Measurements from ENCODE around the gene ERP27.

ERP27 gene

DNA sequence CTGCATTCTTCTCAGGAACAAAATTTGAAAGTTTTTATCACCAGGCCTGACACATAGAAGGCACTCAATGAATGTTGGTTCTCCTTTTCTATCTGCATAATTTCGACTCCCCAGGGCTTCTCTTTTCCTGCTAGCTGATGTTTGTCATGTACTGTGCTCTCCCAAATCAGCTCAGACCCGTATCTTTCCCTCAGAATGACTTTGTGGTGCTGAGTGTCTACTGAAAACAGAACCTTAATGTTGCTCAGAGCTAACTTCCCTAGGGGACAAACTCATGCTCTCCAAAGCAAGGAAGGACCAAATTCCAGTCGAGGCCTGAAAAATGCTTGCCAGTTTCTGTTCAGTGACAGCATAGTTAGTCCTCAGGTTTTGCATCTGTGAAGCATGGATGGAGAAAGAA is 21.1 kb upstream of the ERP27 start:
- DNase-seq (ENCODE audit: low spot score), result no peak

DNA sequence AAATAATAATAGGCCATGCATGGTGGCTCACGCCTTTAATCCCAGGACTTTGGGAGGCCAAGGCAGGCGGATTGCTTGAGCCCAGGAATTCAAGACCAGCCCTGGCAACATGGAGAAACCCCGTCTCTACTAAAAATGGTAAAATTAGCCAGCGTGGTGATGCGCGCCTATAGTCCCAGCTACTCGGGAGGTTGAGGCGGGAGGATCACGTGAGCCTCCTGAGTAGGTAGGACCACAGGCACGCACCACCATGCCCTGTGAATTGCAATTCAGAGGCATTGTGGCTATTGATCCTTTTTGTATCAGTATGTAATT is 20.7 kb upstream of the ERP27 start:
- DNase-seq (ENCODE audit: low spot score), result no peak

DNA sequence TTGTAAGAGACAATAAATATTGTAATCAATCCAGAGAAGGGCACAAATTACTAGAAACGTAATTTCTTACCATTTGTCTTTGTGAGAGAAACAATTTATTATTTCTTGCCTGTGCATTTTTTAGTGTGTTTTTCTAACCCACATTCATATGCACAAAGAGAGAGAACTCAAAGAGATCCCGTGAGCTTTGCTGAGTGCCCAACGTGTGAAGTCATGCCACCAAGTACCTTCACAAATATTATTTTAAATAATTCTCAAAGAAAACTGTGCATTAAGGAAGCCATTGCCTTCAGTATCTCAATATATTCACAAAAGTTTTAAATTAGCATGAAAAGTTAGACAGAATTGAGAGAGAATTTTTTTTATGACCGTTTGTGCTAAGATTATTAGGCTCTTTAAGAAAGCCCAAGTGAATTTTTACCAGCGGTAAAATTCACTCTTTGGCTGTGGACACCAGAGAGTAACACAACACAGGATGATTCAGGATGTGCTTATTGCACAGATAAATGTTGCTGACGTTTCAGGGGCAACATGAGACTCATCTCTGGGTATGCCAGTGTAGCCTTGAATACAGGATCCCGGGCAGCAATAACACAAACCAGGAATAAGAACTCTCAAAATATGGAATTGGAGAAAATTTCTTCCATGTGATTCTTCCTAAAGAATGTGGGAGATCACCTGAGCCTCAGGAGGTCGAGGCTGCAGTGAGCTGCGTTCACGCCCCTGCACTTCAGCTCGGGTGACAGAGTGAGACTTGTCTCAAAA is 20.2 kb upstream of the ERP27 start:
- no peak for DNase-seq (ENCODE audit: low spot score)

DNA sequence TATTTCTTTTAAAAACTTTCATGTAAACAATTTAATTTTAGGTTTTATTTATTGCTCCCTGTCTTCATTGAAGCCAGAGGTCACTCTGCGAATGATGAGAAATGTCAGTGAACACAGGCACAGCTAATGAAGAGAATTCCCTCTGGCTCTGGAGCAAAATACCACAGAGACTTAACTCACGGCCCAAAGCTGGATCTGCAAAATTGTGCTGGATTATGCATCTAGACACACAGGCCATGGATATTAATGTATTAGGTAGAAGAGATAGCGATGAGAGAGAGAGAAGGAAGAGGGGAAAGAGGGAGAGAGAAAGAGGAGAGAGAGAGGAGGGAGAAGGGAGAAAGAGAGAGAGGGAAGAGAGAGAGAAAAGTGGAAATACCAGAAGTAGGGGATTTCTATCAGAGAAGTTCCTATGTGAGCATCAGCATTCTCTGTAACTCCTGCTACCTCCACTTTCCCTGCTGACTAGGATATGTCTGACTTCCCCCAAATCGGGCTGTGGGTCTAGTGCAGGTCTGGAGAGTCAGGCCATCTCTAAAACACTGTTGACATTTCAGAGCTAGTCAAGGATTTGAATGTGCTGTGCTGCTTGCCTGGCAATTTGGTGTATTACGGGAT is 19.3 kb upstream of the ERP27 start:
- no peak for DNase-seq (ENCODE audit: low spot score)

DNA sequence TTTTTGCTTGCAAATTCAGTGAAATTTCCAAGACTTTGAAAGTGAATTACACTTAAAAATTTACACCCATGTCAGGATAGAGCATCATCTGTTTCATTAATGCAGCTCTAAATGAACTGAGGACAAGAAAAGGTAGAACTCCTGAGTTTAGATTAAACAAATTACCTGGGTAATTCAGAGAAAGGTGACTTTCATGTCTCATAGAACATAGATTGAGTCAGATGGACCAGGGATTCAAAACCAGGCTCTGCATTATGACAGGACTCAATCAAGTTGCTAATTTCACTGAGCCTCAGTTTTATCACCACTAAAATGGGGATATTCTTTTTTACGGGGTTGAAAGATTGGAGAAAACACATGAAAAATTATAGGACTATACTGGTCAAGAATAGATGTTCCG is 18.6 kb upstream of the ERP27 start:
- no peak for DNase-seq (ENCODE audit: low spot score)

DNA sequence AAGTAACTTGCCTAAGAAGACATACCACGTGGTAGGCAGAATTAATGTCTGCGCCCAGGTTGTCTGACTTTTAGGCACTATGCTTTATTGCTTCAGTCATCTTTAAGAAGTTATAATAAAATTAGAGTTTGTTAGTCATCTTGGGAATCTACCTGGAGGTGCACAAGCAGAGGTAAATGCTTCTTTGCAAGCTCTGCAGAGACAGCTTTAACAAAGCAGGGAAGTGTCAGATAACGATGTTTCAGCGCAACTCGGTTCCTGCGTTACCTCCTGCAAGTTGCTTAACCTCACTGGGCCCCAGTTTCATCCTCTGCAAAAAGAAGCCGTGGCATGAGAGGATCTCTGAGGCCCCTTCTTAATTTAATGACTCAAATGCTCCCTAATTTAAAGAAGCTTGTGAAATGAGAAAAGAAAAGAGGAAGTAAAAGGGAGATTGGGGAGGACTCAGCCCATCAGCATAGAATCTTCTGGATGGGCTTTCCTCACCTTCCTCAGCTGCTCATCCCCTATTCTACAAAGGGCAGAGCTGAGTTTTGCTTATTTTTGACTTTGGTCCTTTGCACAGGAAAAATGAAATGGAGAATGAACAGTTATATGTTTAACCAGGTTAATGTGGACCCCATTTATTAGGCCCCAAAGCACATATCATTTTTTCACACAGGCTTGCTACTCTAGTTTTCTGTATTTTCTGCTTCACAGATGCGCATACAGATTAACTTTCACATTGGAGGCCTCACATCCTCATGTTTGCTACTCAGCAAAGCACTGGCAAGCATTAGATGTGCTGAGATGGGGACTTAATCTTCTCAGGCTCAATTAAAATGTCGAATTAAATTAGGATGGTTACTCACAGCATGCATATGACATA is 17.9 kb upstream of the ERP27 start:
- DNase-seq (ENCODE audit: low spot score), result no peak

DNA sequence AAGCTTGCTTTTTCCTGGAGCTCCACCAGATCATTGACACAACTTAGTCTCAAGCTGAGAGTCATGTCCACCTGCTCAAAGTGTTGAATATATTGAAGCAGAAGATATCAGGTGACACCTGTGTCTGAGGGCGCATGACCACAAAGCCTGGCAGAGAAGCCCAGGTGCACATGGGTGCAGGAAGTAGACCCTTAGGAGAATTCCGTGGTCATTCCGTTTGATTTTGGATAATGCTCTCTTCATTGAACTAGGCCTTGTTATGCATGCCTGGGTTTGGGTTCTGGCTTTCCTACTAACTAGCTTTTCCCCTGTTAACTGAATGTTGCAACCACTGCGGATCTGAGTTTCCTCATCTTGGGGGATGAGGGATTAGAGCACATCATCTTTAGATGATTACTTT is 15.9 kb upstream of the ERP27 start:
- no peak for DNase-seq (ENCODE audit: low spot score)

DNA sequence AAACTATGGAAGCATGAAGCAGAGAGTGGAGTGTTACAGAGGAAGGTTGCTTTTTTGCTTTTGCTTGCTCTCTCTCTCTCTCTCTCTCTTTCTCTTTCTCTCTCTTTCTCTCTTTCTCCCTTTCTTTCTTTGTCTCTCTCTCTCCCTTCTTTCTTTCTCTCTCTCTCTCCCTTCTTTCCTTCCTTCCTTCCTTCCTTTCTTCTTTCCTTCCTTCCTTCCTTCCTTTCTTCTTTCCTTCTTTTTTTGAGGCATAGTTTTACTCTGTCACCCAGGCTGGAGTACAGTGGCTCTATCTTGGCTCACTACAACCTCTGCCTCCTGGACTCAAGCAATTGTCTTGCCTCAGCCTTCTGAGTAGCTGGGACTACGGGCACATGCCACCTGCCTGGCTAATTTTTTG is 15.4 kb upstream of the ERP27 start:
- no peak for DNase-seq (ENCODE audit: low spot score)

DNA sequence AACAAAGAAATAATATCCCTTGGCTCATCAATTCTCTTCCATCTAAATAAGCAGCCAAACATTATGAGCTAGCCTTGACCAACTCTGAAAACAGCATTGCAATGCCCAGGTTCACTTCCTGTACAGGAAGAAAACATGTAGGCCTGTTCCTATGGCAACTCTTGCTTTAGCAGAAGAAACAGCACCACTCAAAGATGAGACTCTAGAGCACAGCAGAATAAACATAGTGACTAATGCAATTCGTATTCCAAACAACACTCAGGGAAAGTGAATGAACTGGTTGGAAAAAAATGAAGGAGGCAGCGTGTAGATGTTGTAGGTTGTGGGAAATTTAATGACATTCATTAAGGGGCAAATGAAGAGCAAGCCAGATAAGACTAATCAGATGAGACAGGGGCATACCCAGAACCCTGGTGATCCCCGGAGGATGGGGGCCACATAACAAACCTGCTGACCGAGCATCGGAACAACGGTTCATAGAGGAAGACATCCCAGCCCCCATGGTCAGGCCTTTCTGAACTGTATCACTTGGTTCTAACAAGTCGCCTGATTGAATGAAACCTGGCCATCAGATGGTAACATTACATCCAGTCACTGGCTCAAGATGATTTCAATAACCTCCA is 14.1 kb upstream of the ERP27 start:
- DNase-seq (ENCODE audit: low spot score), result peak; percentile 70

DNA sequence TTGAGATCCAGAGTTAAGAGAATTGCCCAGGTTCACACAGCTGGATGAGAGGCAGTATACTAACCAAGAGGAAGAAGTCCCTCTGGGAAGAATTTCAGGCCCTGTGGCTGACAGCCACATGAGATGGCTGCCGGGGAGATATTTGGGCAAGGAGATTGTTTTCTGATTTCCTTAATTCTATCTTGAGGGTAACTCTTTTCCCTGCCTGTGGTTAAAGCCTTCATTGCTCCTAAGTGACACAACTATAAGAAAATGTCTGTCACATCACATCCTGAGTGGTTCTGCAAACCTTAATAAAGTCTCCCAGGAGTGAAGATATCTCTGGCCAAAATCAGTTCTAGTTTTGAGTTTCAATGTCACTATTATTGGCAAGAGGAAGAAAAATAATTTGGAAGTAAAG is 13.5 kb upstream of the ERP27 start:
- no peak for DNase-seq (ENCODE audit: low spot score)

DNA sequence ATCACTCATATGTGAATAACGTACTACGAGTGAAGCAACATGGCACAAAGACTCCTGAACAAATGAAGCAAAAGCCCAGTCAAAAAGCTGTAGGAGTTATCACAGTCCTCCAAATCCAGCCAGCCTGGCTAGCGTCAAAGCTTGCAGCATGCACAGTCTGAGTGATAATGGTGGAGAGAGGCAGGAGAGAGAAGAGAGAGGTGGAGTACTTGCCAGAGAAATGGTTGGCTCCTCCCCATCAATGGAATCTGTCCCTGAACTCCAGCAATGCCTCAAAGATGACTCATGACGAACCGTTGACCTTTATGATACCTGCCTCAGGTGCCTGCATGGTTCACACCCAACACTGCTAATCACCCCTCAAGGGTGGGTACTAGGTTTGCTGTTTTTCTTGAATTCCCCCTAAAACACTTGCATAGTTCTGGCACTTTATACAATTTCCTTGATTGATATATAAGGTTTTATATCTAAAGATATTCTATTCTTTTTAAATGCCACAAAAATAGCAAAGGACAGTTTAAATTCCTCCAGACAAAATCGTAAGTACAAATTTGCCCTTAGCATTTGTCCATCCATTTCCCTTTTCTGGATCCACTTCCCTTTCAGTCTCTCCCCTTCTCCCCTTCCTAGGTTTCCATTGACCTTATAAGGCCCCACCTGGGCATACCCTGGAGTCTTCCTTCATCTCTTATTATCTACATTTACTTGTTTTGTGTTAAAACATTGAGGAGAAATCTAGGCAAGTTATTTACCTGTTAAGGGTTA is 12.8 kb upstream of the ERP27 start:
- no peak for DNase-seq (ENCODE audit: low spot score)

DNA sequence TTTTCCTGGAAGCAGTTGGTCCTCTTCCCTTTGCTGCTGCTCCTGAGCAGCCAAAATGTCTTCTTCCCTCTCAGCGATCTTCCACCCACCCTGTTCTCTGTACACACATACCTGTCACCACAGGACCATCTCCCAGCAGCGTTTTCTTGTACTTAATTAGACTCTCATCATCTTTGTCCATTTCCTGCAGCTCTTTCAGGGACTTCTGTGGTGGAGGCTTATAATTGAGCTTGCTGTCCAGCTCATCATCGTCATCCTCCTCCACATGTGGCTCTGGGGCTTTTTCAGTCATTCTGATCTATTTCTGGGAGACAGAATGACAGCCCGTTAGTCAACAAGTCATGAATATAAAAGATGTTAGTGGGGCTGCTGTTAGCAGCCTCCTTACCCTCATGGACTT is 12.1 kb upstream of the ERP27 start:
- no peak for DNase-seq (ENCODE audit: low spot score)

DNA sequence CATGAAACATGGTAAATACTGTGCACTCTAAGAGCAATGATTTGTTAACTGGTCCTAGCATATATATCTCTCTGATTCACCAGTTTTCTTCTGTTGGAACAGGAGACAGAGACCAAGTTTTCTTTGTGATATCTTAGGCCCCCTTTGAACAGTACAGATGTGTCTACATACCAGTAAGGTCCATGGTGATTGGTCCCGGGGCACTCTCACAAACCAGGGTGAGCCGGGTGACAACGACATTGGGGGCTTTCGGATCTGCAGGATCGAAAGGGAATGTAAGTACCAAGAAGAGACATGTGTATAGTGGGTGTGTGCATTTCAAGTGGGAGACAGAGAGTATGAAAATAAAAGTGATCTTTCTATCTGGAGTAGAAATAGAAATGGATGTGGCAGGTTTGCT is 11.3 kb upstream of the ERP27 start:
- DNase-seq (ENCODE audit: low spot score), result no peak

DNA sequence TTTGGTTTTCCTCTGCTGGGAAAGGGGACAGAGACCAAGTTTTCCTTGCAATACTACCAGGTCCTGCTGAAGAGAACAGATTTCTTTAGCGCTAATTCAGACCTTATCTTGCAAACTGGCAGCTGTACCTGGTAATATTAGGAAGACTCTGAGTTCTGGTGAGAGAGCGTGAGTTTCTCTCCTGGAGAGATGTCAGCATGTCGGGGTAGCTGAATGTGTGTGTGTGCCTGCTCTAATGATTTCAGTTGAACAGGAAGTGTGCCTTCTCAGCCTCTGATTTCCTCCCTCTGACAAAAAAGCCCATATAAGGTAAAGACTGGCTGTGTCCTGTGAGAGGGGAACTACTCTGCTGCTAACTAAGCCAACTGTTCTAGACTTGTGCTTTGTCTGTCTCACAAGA is 10.3 kb upstream of the ERP27 start:
- DNase-seq (ENCODE audit: low spot score), result peak; percentile 63

DNA sequence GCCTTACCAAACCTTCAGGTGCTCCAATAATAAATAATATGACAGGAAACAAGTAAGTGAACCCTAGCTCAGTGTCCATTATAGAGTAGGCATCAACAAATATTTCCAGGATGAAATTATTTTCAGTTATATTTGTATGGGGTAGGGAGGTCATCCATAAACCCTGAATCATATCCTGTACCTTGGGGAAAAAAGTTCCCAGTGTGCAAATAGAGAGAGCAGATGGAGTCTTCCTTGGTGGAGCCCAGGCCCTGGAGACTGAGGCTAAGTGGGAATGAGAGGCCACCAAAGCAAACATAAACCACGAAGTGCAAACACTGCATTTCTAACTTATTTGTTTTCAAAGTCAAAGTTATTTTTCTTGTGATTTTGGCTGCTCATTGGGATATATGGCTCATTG is 8.5 kb upstream of the ERP27 start:
- no peak for DNase-seq (ENCODE audit: low spot score)

DNA sequence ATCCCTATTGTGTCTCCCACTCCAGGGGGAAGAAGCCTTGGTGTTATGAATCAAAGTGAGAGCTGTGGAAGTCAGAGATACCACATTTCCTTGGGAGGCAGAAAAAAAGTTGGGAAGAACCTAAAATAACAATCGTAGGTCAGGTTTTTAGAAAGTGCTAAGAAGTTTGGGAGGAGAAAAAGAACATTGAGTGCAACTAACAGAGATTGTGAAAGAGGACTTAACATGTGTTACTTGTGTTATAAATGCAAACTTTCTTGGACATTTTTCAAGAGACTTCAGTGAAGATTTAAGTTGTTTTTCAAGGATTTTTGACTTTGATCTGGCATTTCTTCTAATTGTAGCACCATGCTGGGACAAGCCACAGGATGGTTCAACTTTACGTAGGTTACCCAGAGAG is 7.8 kb upstream of the ERP27 start:
- no peak for DNase-seq (ENCODE audit: low spot score)

DNA sequence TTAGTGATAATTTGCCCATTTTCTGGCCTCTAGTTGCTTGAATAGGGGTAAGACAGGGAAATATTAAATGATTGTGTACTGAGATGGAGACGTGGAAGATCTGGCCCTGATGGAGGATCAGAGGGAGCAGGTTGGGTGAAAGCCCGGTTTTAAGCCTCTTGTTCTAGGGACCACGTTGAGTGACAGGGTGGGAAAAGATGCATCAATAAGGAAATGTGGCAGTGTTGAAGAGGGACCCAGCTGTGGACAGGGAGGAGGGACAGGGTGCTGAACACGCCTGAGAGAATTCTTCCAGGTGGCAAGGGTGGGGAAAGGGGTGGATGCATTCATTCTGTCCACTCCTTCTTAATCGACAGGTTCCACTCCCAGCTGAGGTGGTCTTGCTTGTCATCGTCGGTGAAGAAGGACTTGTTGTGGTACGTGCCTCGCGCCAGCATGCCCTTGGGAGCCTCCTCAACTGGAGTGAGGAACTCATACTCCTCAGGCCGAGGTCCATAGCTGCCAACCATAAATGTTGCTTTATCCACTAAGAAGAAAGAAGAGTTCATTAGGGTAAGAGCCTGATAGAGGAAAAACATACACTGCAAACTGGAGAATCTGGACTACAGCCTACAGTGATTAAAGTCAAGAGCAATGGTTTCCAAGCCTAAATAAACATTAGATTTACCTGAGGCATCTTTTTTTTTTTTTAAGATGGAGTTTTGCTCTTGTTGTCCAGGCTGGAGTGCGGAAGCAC is 4.0 kb upstream of the ERP27 start:
- DNase-seq (ENCODE audit: low spot score), result no peak

DNA sequence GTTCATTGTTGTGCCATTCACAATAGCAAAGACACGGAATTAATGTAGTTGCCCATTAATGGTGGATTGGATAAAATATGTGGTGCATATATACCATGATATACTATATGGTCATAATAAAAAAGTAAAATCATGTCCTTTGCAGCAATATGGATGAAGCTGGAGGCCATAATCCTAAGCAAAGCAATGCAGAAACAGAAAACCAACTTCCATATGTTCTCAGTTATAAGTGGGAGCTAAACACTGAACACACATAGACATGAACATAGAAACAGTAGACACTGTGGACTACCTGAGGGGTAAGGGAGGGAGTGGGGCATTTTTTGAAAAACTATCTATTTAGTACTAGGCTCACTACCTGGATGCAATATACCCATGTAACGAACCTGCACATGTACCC is 3.0 kb upstream of the ERP27 start:
- no peak for DNase-seq (ENCODE audit: low spot score)

DNA sequence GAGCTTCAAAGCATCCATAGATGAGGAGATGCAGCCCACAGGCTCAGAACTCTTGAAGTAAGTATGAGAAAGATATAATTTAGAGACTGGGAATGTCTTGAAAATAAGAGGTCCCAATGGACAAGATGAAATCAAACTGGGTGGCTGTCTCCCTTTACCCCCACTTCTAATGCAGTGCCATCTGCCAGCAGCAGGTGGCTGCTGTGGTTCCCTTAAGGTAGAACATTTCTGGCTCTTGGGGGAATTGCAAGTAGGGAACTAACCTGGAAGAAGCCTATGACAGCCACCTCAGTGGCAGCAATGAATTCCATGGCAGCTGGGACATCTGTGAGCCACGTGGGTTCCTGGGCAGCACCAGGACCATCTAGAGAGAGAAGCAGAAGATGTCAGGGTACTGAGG is 648 bp downstream of the ERP27 start:
- no peak for DNase-seq (ENCODE audit: low spot score)

DNA sequence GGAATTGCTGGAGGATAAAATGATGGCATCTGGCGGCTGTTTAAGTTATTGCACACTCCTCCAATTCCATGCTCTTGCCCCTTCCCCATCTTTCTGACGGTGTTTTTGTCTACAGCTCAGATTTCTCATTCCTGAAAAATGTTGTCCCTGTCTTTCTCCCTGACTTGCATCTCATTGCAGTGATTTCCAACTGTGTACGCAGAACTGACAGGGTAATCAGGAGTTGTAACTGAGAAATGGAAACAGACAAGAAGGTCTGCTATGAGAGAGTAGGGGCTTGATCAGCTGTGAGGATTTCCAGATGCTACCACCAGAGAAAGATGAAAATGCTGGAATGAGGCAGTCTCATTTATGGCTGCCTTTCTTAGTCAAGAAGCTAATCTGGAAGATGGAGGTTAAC is 1.3 kb downstream of the ERP27 start:
- DNase-seq (ENCODE audit: low spot score), result no peak

DNA sequence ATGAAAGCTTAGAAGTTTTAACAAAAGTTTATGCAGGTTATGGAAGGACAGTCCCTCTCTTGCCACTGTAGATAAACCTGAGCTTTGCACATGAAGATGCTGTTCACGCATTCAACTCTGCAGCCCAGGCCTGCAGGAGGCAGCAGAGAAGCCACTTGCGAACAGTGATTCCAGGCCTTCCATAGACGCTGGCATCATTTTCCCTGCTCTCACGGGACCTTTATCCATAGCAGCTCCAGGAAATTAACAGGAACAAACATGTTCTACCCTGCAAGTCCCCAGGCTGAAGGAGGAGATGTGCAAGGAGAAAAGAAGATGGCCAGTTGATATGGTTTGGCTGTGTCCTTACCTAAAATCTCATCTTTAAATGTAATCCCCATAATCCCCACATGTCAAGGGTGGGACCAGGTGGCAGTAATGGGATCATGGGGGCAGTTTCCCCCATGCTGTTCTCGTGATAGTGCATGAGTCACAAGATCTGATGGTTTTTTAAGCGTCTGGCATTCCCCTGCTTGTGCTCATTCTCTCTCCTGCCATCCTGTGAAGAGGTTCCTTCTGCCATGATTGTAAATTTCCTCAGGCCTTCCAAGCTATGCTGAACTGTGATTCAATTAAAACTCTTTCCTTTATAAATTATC is 2.0 kb downstream of the ERP27 start:
- no peak for DNase-seq (ENCODE audit: low spot score)

All from Ammon's horn (tissue), 1 donor.